Calu3 (cell line): ENCODE results near the gene PPP1R15A. TPM values are rescaled to one million over a fixed set of nuclear protein-coding genes. Genes with fewer than 3 reads are reported as not detected.
"Not testable (repeated sequence)": the region's sequence is repeated elsewhere in the genome, so short reads cannot be mapped to it uniquely, and the experiment has no call there.

Experiments used
- BruUV-seq: library from RNA; stranded (reverse); fragments of 400-500 nt; replicated peaks from 2 replicates; lab custom pipeline; 2021; lab: Mats Ljungman, UMichigan
- CTCF ChIA-PET: fragments of 300-600 bp; sonication (Branson Sonifier 250); formaldehyde crosslinking; loops from one replicate; lab custom pipeline; 2022; ENCODE audit warnings: antibody characterized with exemption; lab: Charles Lee
- DNase-seq: peaks from one replicate; pipeline ENCODE4 v3.0.0; 2022
- H3K27ac Mint-ChIP-seq: one replicate; pipeline ENCODE4 v1.8.0; 2022; ENCODE audit warnings: mixed read lengths; ENCODE audit not compliant: unreplicated experiment
- H3K27me3 Mint-ChIP-seq: one replicate; pipeline ENCODE4 v1.8.0; 2022; ENCODE audit warnings: mixed read lengths; ENCODE audit not compliant: unreplicated experiment
- H3K36me3 Mint-ChIP-seq: one replicate; pipeline ENCODE4 v1.8.0; 2022; ENCODE audit warnings: mild to moderate bottlenecking, moderate library complexity, mixed read lengths; ENCODE audit not compliant: insufficient read depth, unreplicated experiment
- H3K4me1 Mint-ChIP-seq: one replicate; pipeline ENCODE4 v1.8.0; 2022; ENCODE audit warnings: mild to moderate bottlenecking, low read depth, mixed read lengths; ENCODE audit not compliant: unreplicated experiment
- H3K4me3 Mint-ChIP-seq: one replicate; pipeline ENCODE4 v1.8.0; 2022; ENCODE audit warnings: mild to moderate bottlenecking, low read depth, moderate library complexity, mixed read lengths; ENCODE audit not compliant: unreplicated experiment
- H3K9me3 Mint-ChIP-seq: one replicate; pipeline ENCODE4 v1.8.0; 2022; ENCODE audit warnings: low read depth, mixed read lengths; ENCODE audit not compliant: unreplicated experiment
- intact Hi-C: fragments of 100-400 bp; cut with micrococcal nuclease; formaldehyde crosslinking; loops from one replicate; pipeline ENCODE4 v1.10.0; 2022; ENCODE audit not compliant: unreplicated experiment
- total RNA-seq: library from RNA; stranded (reverse); gene quantifications from 2 replicates; pipeline ENCODE4 v1.2.3, GENCODE V29; 2022
- TF ChIP-seq, protein P1 (sequence below): fragments of 200-600 bp; IDR thresholded peaks from one replicate; pipeline ENCODE4 v1.8.0; 2022; ENCODE audit warnings: antibody characterized with exemption; ENCODE audit not compliant: unreplicated experiment

PPP1R15A gene
- total RNA-seq, 1 experiment from 2014 or later, result 118 TPM

DNA sequence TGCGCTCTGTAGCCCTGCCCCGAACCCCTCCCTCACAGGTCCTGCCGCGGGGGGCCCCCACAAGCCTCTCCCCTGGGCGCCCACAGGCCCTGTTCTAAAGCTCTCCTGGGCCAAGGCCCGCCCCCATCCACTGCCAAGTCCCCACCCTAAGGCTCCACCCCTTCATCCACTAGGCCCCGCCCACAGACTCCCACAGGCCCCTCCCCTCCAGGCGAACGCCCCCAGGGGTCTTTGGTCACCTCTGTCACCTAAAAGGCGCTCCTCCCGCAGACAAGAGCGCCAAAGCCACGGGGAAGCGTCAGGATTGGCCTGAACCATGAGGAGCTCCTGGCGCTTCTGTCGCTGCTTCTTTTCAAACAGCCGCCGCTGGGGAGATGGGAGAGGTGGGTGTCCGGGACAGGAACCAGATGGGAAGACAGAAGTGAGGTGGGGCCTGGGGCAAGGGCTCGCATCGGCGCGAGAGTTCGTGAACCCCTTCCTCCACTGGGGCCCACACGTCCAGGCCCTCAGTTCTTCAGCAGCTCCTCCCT lies 24.0 kb downstream of the PPP1R15A start:
- peak overlapping the region; percentile 54 for H3K27ac Mint-ChIP-seq
- peaks cover 16% of the 10 kb centered on the region for H3K4me1 Mint-ChIP-seq
- CTCF ChIA-PET, result no interaction called here
- H3K4me3 Mint-ChIP-seq, result no peak overlapping the region
- DNase-seq, result no peak
- H3K36me3 Mint-ChIP-seq, result peaks cover 27% of the 10 kb centered on the region
- intact Hi-C loops, result no loop called here
- TF ChIP-seq, protein P1, sequence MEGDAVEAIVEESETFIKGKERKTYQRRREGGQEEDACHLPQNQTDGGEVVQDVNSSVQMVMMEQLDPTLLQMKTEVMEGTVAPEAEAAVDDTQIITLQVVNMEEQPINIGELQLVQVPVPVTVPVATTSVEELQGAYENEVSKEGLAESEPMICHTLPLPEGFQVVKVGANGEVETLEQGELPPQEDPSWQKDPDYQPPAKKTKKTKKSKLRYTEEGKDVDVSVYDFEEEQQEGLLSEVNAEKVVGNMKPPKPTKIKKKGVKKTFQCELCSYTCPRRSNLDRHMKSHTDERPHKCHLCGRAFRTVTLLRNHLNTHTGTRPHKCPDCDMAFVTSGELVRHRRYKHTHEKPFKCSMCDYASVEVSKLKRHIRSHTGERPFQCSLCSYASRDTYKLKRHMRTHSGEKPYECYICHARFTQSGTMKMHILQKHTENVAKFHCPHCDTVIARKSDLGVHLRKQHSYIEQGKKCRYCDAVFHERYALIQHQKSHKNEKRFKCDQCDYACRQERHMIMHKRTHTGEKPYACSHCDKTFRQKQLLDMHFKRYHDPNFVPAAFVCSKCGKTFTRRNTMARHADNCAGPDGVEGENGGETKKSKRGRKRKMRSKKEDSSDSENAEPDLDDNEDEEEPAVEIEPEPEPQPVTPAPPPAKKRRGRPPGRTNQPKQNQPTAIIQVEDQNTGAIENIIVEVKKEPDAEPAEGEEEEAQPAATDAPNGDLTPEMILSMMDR, result no peak
- no TSS peak for BruUV-seq
- H3K9me3 Mint-ChIP-seq, result no peaks in the 10 kb centered on the region
- no peaks in the 10 kb centered on the region for H3K27me3 Mint-ChIP-seq

DNA sequence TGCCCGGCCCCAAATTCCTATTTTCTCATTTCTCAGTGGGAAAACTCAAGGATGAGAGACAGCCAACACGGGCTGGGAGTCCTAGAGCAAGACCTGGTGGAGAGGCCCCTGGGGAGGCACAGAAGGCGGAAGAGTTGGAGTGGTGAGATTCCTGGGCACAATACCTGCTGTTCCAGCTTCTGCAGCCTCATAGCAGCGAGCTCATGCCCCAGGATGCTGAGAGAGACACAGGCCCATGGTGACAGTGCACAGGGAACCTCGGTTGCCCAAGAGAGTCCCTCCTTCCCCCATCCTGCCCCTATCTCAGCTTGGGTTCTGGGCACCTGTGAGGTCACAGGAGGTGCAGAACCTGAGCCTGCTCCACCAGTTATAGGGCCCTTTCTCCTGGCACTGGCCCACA lies 25.0 kb downstream of the PPP1R15A start:
- H3K36me3 Mint-ChIP-seq, result peaks cover 35% of the 10 kb centered on the region
- no peaks in the 10 kb centered on the region for H3K27me3 Mint-ChIP-seq
- CTCF ChIA-PET, result no interaction called here
- H3K9me3 Mint-ChIP-seq, result no peaks in the 10 kb centered on the region
- TF ChIP-seq, protein P1, result no peak
- peaks cover 7% of the 10 kb centered on the region for H3K4me1 Mint-ChIP-seq
- intact Hi-C loops, result no loop called here
- no TSS peak for BruUV-seq
- peak overlapping the region; percentile 54 for H3K27ac Mint-ChIP-seq
- H3K4me3 Mint-ChIP-seq, result no peak overlapping the region
- no peak for DNase-seq

DNA sequence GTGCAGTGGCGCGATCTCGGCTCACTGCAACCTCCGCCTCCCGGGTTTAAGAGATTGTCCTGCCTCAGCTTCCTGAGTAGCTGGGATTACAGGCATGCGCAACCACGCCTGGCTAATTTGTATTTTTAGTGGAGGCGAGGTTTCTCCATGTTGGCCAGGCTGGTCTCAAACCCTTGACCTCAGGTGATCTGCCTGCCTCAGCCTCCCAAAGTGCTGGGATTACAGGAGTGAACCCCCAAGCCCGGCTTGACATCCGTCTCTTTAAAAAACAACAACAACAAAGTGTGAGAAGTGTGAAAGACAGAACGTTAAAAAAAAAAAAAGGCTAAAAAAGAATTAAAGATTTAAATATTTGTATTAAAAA lies 27.1 kb downstream of the PPP1R15A start:
- intact Hi-C loops, H3K27me3 Mint-ChIP-seq, H3K9me3 Mint-ChIP-seq, BruUV-seq, H3K4me1 Mint-ChIP-seq, DNase-seq: not testable (repeated sequence)
- CTCF ChIA-PET, result interaction anchor here (0.6 to 1.4 kb wide), 6 partner anchors 11 to 314 kb away, joined by 3 to 7 read pairs (median 4); no protein-coding TSS in a partner anchor
- Mint-ChIP-seq H3K36me3 (peaks cover 41% of the 10 kb centered on the region), H3K4me3 (peak overlapping the region; percentile 99), H3K27ac (peak overlapping the region; percentile 93)

DNA sequence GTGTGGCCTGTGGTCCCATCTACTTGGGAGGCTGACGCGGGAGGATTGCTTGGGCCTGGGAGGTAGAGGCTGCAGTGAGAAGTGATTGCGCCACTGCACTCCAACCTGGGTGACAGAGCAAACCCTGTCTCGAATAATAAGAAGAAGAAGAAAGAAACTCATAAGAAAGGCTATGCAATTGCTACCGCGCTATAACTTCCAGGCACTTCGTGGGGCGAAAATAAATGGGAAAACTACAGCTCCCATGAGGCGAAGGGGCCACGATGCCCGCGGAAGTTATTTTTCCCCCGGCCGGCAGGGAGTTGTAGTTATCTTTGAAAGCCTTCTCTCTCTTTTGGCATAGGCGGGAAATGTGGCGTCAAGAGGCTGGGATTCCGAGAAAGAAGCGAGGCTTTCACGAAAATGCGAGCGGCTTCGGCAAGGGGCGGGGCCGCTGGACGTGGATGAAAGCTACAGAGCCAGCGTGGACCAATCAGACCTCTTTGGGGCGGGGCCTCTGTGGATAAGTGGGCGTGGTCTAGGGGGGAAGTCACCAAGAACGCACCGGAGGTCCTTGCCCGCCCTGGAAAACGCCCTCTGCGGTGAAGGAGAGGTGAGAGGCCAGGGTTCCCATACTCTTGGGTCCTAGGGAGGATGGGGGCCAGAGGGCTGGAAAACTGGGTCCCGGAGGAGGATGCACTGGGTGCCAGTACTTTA lies 27.7 kb downstream of the PPP1R15A start, which contains the start of gene NUCB1:
TSS of gene NUCB1 (plus strand) at position 532 of the 696 bp plus-strand sequence. CDS start 485 bp downstream, outside the sequence.
- TSS peak; percentile 77 for BruUV-seq
- H3K36me3 Mint-ChIP-seq, result peaks cover 47% of the 10 kb centered on the region

More for the DNA sequence above, 27.7 kb downstream of the PPP1R15A start, which contains the start of gene NUCB1:
- peak within 1 kb of the TSS; percentile 99 for H3K4me3 Mint-ChIP-seq
- H3K27ac Mint-ChIP-seq, result peak within 1 kb of the TSS; percentile 93
- peaks cover 6% of the 10 kb centered on the region for H3K4me1 Mint-ChIP-seq
- CTCF ChIA-PET, result interaction anchor here (0.5 to 1.4 kb wide), 8 partner anchors 12 to 313 kb away, joined by 3 to 7 read pairs (median 4); partner anchors contain the start of gene BAX
- TF ChIP-seq, protein P1, result no peak
- no peaks in the 10 kb centered on the region for H3K9me3 Mint-ChIP-seq
- intact Hi-C loops, result no loop called here
- peak; percentile 99 for DNase-seq
- H3K27me3 Mint-ChIP-seq, result no peaks in the 10 kb centered on the region
